ENCODE data around the gene AUTS2. TPM values are rescaled to one million over a fixed set of nuclear protein-coding genes. Genes with fewer than 3 reads are reported as not detected.

Gene AUTS2
- polyA plus RNA-seq, 3 donors, result 0.08 to 0.35 TPM; not detected in 1

- intact Hi-C loops (cut with micrococcal nuclease), result no loop called here
- Histone ChIP-seq H3K27ac (ENCODE audit: low read depth in 1 of 2, low read length in 2 of 2) (no peak overlapping the region), H3K79me2 (ENCODE audit: insufficient read depth, low read length) (no peaks in the 10 kb centered on the region), H3K4me1 (ENCODE audit: control insufficient read depth in 1 of 2, insufficient read depth in 2 of 2, low read length in 2 of 2) (no peaks in the 10 kb centered on the region), H3K9ac (ENCODE audit: insufficient read depth, low read length, poor library complexity, severe bottlenecking) (no peak overlapping the region), H3K36me3 (replicated peaks in 1 of 2; ENCODE audit: control insufficient read depth in 1 of 2, insufficient read depth in 2 of 2, low read length in 2 of 2) (no peaks in the 10 kb centered on the region), H3K27me3 (ENCODE audit: control insufficient read depth in 2 of 2, insufficient read depth in 2 of 2, low read length in 2 of 2) (no peaks in the 10 kb centered on the region), H3K4me3 (replicated peaks in 1 of 3; ENCODE audit: low read depth in 2 of 3, low read length in 3 of 3) (no peak overlapping the region), H3K4me2 (replicated peaks; ENCODE audit: extremely low read depth, low read length, poor library complexity, severe bottlenecking) (no peak overlapping the region), H4K20me1 (ENCODE audit: insufficient read depth, low read length) (no peaks in the 10 kb centered on the region), H3K9me3 (replicated peaks in 1 of 2; ENCODE audit: control insufficient read depth in 1 of 2, insufficient read depth in 1 of 2, low read length in 2 of 2) (no peaks in the 10 kb centered on the region), H2AFZ (ENCODE audit: insufficient read depth, low read depth, low read length, poor library complexity, severe bottlenecking) (no peak overlapping the region)
- no peak for DNase-seq
- Mint-ChIP-seq H3K9me3 (no peaks in the 10 kb centered on the region), H3K4me3 (no peak overlapping the region), H3K4me1 (peaks cover 10% of the 10 kb centered on the region), H3K27ac (no peak overlapping the region), H3K27me3 (ENCODE audit: low read depth in 3 of 3) (peaks cover 0 to 3% (median 0%) of the 10 kb centered on the region in 3 donors), H3K36me3 (no peaks in the 10 kb centered on the region)
- WGBS (ENCODE audit: insufficient coverage), result 80% methylated on average over 1 of the region's 3 CpGs
- TF ChIP-seq CTCF (IDR thresholded peaks at IDR 0.05), result no peak
Observed at GRCh38 chr7:69873512-69873911, 275.2 kb downstream of the AUTS2 start.

GRCh38 chr7:69878015-69878414, 279.7 kb downstream of the AUTS2 start:
- no peaks in the 10 kb centered on the region for H3K36me3 Mint-ChIP-seq

More at GRCh38 chr7:69878015-69878414, 279.7 kb downstream of the AUTS2 start:
- Histone ChIP-seq H4K20me1 (ENCODE audit: insufficient read depth, low read length) (no peaks in the 10 kb centered on the region), H3K36me3 (replicated peaks in 1 of 2; ENCODE audit: control insufficient read depth in 1 of 2, insufficient read depth in 2 of 2, low read length in 2 of 2) (no peaks in the 10 kb centered on the region), H3K27ac (ENCODE audit: low read depth in 1 of 2, low read length in 2 of 2) (no peak overlapping the region), H3K4me3 (replicated peaks in 1 of 3; ENCODE audit: low read depth in 2 of 3, low read length in 3 of 3) (no peak overlapping the region), H3K9ac (ENCODE audit: insufficient read depth, low read length, poor library complexity, severe bottlenecking) (no peak overlapping the region), H3K4me1 (ENCODE audit: control insufficient read depth in 1 of 2, insufficient read depth in 2 of 2, low read length in 2 of 2) (no peaks in the 10 kb centered on the region), H3K27me3 (ENCODE audit: control insufficient read depth in 2 of 2, insufficient read depth in 2 of 2, low read length in 2 of 2) (no peaks in the 10 kb centered on the region), H3K79me2 (ENCODE audit: insufficient read depth, low read length) (no peaks in the 10 kb centered on the region), H3K4me2 (replicated peaks; ENCODE audit: extremely low read depth, low read length, poor library complexity, severe bottlenecking) (no peak overlapping the region), H2AFZ (ENCODE audit: insufficient read depth, low read depth, low read length, poor library complexity, severe bottlenecking) (no peak overlapping the region), H3K9me3 (replicated peaks in 1 of 2; ENCODE audit: control insufficient read depth in 1 of 2, insufficient read depth in 1 of 2, low read length in 2 of 2) (no peaks in the 10 kb centered on the region)
- TF ChIP-seq CTCF (IDR thresholded peaks at IDR 0.05), result no peak
- Mint-ChIP-seq H3K9me3 (no peaks in the 10 kb centered on the region), H3K4me1 (peaks cover 6% of the 10 kb centered on the region), H3K27me3 (ENCODE audit: low read depth in 3 of 3) (peaks cover 0 to 3% (median 0%) of the 10 kb centered on the region in 3 donors), H3K4me3 (no peak overlapping the region), H3K27ac (no peak overlapping the region)
- intact Hi-C loops (cut with micrococcal nuclease), result no loop called here
- no peak for DNase-seq
- WGBS (ENCODE audit: insufficient coverage), result no CpG with 5 or more reads among the region's 3 CpGs

Data from CD14-positive monocyte (primary cell).